Lower lobe of right lung (tissue), 2 donors: ENCODE data around the gene ZNRF2. TPM values are rescaled to one million over a fixed set of nuclear protein-coding genes. Genes with fewer than 3 reads are reported as not detected.
A peak's percentile ranks its signal among the peaks of the same experiment; 100 is the strongest.
"Not testable (repeated sequence)": the region's sequence is repeated elsewhere in the genome, so short reads cannot be mapped to it uniquely, and the experiment has no call there.

ENCODE experiments used
- ATAC-seq, 2 donors: fragments of 200-7000 bp; cut with Tn5 transposase; one replicate each; pipeline ENCODE4 v1.9.1; 2020 to 2022; ENCODE audit warnings: mild to moderate bottlenecking in 2 of 2, moderate library complexity in 2 of 2
- DNase-seq: peaks from one replicate; pipeline ENCODE4 v3.0.0-alpha.2; 2020
- H3K27ac ChIP-seq: fragments of 200-600 bp; one replicate; pipeline ENCODE4 v1.8.0; 2022
- H3K27me3 ChIP-seq: fragments of 200-600 bp; one replicate; pipeline ENCODE4 v1.8.0; 2022; ENCODE audit warnings: low read depth
- H3K36me3 ChIP-seq: fragments of 200-600 bp; one replicate; pipeline ENCODE4 v1.8.0; 2022; ENCODE audit warnings: mild to moderate bottlenecking
- H3K4me1 ChIP-seq: fragments of 200-600 bp; one replicate; pipeline ENCODE4 v1.8.0; 2022
- H3K4me3 ChIP-seq: fragments of 200-600 bp; one replicate; pipeline ENCODE4 v1.8.0; 2022; ENCODE audit warnings: mild to moderate bottlenecking
- H3K9me3 ChIP-seq: fragments of 200-600 bp; one replicate; pipeline ENCODE4 v1.8.0; 2022
- CTCF ChIP-seq: fragments of 200-600 bp; IDR thresholded peaks from one replicate; pipeline ENCODE4 v1.8.0; 2022; ENCODE audit warnings: antibody characterized with exemption, mild to moderate bottlenecking
- intact Hi-C: fragments of 100-400 bp; cut with DNase I; formaldehyde crosslinking; loops from one replicate; pipeline ENCODE4 v1.11.0; 2022
- total RNA-seq: library from RNA; stranded (reverse); fragmentation: NEBNext Ultra II Directional; extraction: Animal tissue kit (Norgen Biotek cat#: 25700); gene quantifications from one replicate; pipeline ENCODE4 v1.2.1, GENCODE V29; 2021
- donor health status: DM: no; HTN: yes; CAD: no; lungs with severe emphysema.

The ZNRF2 gene
- total RNA-seq, 1 donor from 2014 or later = 26.6 TPM

DNA sequence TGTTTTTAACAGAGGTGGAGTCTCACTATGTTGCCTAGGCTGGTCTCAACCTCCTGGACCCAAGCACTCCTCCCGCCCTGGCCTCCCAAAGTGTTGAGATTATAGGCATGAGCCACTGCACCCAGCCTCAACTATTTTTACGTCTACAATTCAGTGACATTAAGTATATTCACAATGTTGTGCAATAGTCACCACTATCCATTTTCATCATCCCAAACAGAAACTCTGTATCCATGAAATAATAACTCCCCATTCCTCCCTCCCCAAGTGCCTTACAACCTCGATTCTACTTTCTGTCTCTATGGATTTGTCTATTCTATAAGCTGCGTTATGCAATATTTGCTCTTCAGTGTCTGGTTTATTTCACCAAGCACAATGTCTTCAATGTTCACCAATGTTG, 20.3 kb upstream of the ZNRF2 start:
- no peak for DNase-seq
- no peak for TF ChIP-seq CTCF
- Histone ChIP-seq H3K27me3 (no peaks in the 10 kb centered on the region), H3K4me1 (no peaks in the 10 kb centered on the region), H3K36me3 (no peaks in the 10 kb centered on the region), H3K27ac (no peak overlapping the region), H3K9me3 (no peaks in the 10 kb centered on the region), H3K4me3 (no peak overlapping the region)
- intact Hi-C loops = no loop called here
- ATAC-seq = no peak

- intact Hi-C loops, H3K36me3 ChIP-seq, H3K27ac ChIP-seq, ATAC-seq, H3K4me3 ChIP-seq, DNase-seq, H3K9me3 ChIP-seq, H3K27me3 ChIP-seq, H3K4me1 ChIP-seq: not testable (repeated sequence)
Measured at GRCh38 chr7:30265189-30265588, 19.2 kb upstream of the ZNRF2 start.

DNA sequence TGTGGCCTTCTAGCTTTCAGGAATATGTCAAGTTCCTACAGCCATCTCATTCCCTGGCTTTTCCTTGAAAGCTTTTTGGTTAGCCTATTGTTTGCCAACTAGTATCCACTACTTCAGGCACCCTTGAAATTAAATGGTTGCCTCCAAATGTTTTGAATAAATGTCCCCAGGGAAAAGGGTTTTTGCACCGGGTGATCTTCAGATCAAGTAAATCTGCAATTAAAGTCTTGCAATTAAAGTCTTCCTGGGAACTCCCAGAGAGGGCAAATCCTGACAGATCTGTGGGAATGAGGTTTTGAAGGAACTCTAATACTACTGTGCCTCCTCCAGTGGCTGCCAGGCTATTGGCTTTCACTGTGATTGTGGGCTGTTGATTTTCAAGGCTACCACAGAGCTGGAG, 17.7 kb upstream of the ZNRF2 start:
- Histone ChIP-seq H3K9me3 (no peaks in the 10 kb centered on the region), H3K4me3 (no peak overlapping the region), H3K36me3 (no peaks in the 10 kb centered on the region), H3K27me3 (no peaks in the 10 kb centered on the region), H3K4me1 (no peaks in the 10 kb centered on the region), H3K27ac (no peak overlapping the region)
- ATAC-seq (no peak), DNase-seq (no peak)
- intact Hi-C loops = no loop called here
- no peak for TF ChIP-seq CTCF

DNA sequence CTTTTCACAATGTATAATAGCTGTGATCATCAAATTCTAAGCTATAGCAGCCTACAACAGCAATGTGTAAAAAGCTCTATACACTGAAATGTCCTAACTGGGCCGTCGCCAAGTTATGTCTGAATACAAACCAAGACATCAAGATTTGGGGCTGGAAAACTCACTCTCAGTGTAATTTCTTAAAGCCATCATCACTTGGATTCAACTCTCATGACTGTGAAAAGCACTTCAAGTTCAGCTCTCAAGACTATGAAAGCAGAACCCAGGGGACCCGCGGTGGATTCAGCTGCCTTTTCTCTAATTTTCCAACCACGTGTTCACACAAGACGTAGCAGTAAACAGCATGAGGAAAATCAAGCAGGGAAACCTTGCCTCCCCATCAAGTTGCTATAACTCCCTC, 15.8 kb upstream of the ZNRF2 start:
- Histone ChIP-seq H3K4me3 (no peak overlapping the region), H3K36me3 (no peaks in the 10 kb centered on the region), H3K4me1 (no peaks in the 10 kb centered on the region), H3K9me3 (no peaks in the 10 kb centered on the region), H3K27ac (no peak overlapping the region), H3K27me3 (no peaks in the 10 kb centered on the region)
- TF ChIP-seq CTCF = no peak
- DNase-seq (no peak), ATAC-seq (no peak)
- intact Hi-C loops = no loop called here

- no peaks in the 10 kb centered on the region for H3K4me1 ChIP-seq
- TF ChIP-seq CTCF = no peak
- intact Hi-C loops = no loop called here
- H3K9me3 ChIP-seq = no peaks in the 10 kb centered on the region
- H3K27ac ChIP-seq = no peak overlapping the region
- H3K27me3 ChIP-seq = no peaks in the 10 kb centered on the region
- no peaks in the 10 kb centered on the region for H3K36me3 ChIP-seq
- no peak overlapping the region for H3K4me3 ChIP-seq
- DNase-seq (no peak), ATAC-seq (peak in 1 of 2 donors; percentile 42)
Measured at GRCh38 chr7:30269490-30269889, 14.9 kb upstream of the ZNRF2 start.

DNA sequence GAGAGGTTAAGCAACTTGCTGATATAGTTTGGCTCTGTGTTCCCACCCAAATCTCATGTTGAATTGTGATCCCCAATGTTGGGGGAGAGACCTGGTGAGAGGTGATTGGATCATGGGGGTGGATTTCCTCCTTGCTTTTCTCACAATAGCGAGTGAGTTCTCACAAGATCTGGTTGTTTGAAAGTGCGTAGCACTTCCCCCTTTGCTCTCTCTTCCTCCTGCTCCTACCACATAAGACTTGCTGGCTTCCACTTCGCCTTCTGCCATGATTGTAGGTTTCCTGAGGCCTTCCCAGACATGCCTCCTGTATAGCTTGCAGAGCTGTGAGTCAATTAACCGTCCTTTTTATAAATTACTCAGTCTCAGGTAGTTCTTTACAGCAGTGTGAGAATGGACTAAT, 13.5 kb upstream of the ZNRF2 start:
- no peak for DNase-seq
- Histone ChIP-seq H3K4me1 (no peaks in the 10 kb centered on the region), H3K27me3 (no peaks in the 10 kb centered on the region), H3K9me3 (no peaks in the 10 kb centered on the region), H3K27ac (no peak overlapping the region), H3K4me3 (no peak overlapping the region), H3K36me3 (no peaks in the 10 kb centered on the region)
- no peak for TF ChIP-seq CTCF
- intact Hi-C loops = no loop called here
- no peak for ATAC-seq
